ENCODE measurements around the gene CHCHD3.

The CHCHD3 gene

GRCh38 chr7:132836746-132837145 lies 245.1 kb downstream of the CHCHD3 start:
- DNase-seq (ENCODE audit: low read depth), result no peak
- no peak overlapping the region for H3K4me3 ChIP-seq (ENCODE audit: low read depth, low read length)
- TF ChIP-seq CTCF (IDR thresholded peaks at IDR 0.05; ENCODE audit: insufficient read depth, low read depth, low read length, missing control alignments), result no peak

- DNase-seq (ENCODE audit: low read depth), result no peak
- H3K4me3 ChIP-seq (ENCODE audit: low read depth, low read length), result no peak overlapping the region
- no peak for TF ChIP-seq CTCF (IDR thresholded peaks at IDR 0.05; ENCODE audit: insufficient read depth, low read depth, low read length, missing control alignments)
Observed at GRCh38 chr7:132830941-132831340, 250.9 kb downstream of the CHCHD3 start.

- peak; percentile 8 for DNase-seq (ENCODE audit: low read depth)
- H3K4me3 ChIP-seq (ENCODE audit: low read depth, low read length), result no peak overlapping the region
- TF ChIP-seq CTCF (IDR thresholded peaks at IDR 0.05; ENCODE audit: insufficient read depth, low read depth, low read length, missing control alignments), result no peak
Observed at GRCh38 chr7:132828502-132828901, 253.4 kb downstream of the CHCHD3 start.

GRCh38 chr7:132825932-132826835 lies 255.7 kb downstream of the CHCHD3 start:
- H3K4me3 ChIP-seq (ENCODE audit: low read depth, low read length), result no peak overlapping the region
- TF ChIP-seq CTCF (IDR thresholded peaks at IDR 0.05; ENCODE audit: insufficient read depth, low read depth, low read length, missing control alignments), result no peak
- no peak for DNase-seq (ENCODE audit: low read depth)

- no peak for DNase-seq (ENCODE audit: low read depth)
- TF ChIP-seq CTCF (IDR thresholded peaks at IDR 0.05; ENCODE audit: insufficient read depth, low read depth, low read length, missing control alignments), result no peak
- no peak overlapping the region for H3K4me3 ChIP-seq (ENCODE audit: low read depth, low read length)
Observed at GRCh38 chr7:132825222-132825621, 256.7 kb downstream of the CHCHD3 start.

GRCh38 chr7:132819648-132820047 lies 262.2 kb downstream of the CHCHD3 start:
- TF ChIP-seq CTCF (IDR thresholded peaks at IDR 0.05; ENCODE audit: insufficient read depth, low read depth, low read length, missing control alignments), result no peak
- DNase-seq (ENCODE audit: low read depth), result no peak
- H3K4me3 ChIP-seq (ENCODE audit: low read depth, low read length), result no peak overlapping the region

GRCh38 chr7:132817949-132818348 lies 263.9 kb downstream of the CHCHD3 start:
- TF ChIP-seq CTCF (IDR thresholded peaks at IDR 0.05; ENCODE audit: insufficient read depth, low read depth, low read length, missing control alignments), result no peak
- H3K4me3 ChIP-seq (ENCODE audit: low read depth, low read length), result no peak overlapping the region
- DNase-seq (ENCODE audit: low read depth), result no peak
